GM18505 (cell line): ENCODE measurements around the gene IGFL2.
"Not testable (repeated sequence)": the region's sequence is repeated elsewhere in the genome, so short reads cannot be mapped to it uniquely, and the experiment has no call there.

ENCODE experiments used
- ATAC-seq: cut with Tn5 transposase; IDR thresholded peaks from one replicate; pipeline ENCODE4 v1.9.1; 2021; ENCODE audit not compliant: unreplicated experiment
- POLR2A ChIP-seq: IDR thresholded peaks from 4 replicates; pipeline ENCODE4 v1.6.1; 2011; ENCODE audit warnings: borderline replicate concordance; ENCODE audit not compliant: insufficient read depth, insufficient read length; ENCODE audit errors: extremely low read depth

The IGFL2 gene

DNA sequence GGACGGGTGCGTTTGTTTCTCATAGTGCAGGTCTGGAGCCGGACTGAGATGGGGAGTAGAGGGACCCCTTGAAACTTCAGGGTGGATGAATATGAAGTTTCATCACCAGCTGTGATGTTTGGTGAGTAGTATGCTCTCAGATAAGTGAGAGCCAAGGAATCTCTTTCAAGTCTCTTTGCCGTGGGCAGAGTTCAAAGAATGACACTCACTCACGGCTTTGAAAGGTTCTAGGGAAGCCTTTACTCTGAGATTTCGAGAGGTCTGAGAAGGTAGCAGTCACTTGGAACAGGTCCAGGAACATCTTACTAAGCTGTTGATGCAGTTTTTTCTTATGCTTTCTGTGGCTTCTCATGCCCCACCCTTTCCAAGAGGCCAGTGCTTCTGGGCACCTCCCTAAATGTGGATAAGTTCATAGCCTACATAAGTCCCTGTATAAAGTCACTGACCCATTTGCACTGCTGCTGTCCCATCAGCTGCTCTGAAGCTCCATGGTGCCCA is at the start of gene IGFL2:
Gene IGFL2, plus strand, starts transcription at position 448 of the 498 bp plus-strand sequence. Its CDS starts 41 bp downstream, at position 489.
- no peak for ATAC-seq
- TF ChIP-seq POLR2A: no peak

DNA sequence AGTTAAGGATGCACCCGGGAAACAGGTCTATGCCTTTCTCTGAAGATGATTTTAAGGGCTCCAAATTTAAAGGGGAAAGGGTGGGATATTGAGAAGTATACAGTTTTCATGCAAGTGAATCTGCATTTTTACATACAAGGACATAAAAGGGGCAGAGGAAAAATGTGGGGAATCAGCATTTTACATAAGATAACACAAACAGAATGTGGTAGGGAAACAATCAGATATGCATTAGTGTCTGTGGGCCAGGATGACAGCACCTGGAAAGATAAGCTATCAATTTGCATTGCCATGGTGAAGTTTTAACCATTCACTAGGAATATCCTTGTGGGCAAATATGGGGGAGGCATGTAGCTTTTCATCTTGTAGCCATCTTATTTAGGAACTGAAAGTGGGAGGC is 47.7 kb upstream of the IGFL2 start:
- TF ChIP-seq POLR2A: no peak
- ATAC-seq: no peak

DNA sequence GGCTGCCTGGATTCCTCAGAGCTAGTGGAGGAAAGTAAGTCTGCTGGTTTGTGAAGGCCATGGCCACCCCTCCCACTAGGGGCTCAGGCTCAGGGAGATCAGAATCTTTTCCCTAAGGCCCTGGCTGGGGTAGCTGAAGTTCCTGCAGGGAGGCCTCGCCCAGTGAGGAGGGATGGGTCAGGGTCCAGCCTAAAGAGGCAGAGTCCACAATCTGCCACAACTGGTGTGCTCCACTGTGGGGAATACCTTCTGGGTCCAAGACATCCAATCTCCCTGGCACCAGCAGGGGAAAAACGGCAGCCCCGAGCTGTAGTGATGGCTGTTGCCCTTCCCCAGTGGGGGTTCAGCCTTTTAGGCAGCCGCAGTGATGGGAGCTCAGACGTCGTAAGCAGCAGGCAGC is 46.7 kb upstream of the IGFL2 start:
- no peak for TF ChIP-seq POLR2A

DNA sequence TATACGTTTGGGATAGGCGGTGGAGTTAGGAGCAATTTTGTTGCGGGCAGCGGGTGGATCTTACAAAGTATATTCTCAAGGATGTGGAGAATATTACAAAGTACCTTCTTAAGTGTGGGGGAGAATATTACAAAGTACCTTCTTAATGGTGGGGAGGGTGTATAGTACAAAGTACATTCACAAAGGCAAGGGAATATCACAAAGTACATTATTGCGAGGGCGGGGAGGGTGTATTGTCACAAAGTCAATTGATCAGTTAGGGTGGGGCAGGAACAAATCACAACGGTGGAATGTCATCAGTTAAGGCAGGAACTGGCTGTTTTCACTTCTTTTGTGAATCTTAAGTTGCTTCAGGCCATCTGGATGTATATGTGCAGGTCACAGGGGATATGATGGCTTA is 45.7 kb upstream of the IGFL2 start:
- not testable (repeated sequence) for ATAC-seq

More for the DNA sequence above, 46.7 kb upstream of the IGFL2 start:
- ATAC-seq: no peak

DNA sequence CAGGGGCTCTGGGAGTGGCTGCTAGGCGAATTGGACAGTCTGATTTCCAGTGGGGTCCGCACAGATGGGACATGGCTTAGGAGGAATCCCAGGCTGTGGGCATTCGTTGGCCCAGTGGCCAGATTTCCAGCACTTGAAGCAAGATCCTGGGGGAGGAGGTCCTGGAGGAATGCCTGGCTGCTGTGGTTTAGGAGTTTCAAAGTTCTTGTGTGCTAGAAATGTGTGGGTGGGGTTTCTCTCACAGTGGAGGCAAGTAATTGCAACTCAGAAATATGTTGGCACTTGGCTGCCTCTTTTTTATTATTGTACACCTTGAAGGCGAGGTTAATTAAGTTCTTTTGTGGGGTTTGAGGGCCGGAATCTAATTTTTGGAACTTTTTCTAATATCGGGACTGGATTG is 40.7 kb upstream of the IGFL2 start:
- TF ChIP-seq POLR2A: no peak
- ATAC-seq: no peak

DNA sequence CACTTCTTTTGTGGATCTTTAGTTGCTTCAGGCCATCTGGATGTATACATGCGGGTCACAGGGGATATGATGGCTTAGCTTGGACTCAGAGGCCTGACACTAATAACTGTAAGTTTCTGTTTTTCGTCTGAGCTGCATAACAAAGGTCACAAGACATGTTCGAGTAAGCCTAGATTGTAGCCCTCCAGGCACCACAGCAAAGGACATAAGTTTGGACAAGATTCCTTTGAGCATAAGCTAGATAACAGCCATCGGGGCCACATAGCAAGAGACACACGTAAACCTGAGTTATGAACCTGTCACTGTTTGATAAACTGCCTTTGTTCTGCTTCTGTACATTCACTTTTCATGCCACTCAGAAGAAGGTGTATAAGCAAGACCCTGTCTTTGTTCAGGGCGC is 38.2 kb upstream of the IGFL2 start:
- no peak for TF ChIP-seq POLR2A

DNA sequence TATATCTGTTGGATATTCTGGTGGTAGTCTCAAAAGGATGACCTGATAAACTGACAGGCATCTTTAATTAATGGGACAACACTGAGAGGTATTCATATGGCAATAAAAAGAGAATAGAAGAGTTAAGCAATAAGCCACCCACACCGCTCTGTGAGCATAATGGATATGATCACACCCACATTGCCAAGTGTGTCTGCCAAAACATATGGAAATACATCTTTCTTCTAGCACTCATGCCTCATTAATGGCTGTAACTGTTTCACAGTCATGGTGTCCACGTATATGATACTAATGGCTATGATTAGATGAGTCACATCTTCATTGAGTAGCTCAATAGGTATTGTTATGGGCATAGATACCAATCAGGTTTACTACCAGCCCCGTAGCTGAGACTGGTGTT is 36.7 kb upstream of the IGFL2 start:
- no peak for TF ChIP-seq POLR2A

More for the DNA sequence above, 38.2 kb upstream of the IGFL2 start:
- no peak for ATAC-seq

DNA sequence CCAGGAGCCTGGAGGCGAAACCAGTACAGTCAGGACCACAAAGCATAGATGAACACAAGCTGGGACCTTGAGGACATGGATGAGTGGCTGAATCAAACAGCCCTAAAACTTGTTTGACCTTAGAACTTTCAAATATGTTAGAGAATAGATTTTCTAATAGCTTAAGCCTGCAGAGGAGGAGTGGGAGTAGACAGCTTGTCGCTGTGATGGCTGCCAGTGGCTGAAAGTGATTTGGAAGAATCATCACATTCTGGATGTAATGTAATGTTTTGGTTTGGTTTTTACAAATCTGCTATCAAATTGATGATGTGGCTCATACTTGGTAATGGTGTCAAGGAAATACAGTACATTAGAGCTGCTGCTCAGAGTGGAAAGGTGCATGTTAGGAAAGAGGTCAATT is 35.5 kb upstream of the IGFL2 start:
- no peak for ATAC-seq
- no peak for TF ChIP-seq POLR2A

More for the DNA sequence above, 36.7 kb upstream of the IGFL2 start:
- ATAC-seq: no peak

DNA sequence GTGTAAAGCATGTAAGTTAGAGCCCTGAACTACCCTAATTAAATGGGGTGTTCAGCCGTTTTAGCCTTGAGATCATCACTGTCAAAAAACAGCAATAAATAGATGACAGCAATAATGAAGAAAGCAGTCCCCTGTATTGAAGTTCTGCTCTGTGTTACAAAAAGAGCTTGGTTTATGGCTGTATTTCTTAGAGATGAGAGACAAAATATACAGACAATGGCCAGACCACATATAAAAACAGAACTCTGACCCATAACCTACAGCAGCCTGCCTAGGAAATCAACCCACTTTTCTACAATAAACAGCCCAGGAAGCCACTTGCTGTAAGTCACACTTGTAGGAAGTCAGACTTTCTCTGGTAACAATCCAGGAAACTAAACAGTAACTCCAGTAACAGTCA is 34.3 kb upstream of the IGFL2 start:
- ATAC-seq: no peak
- no peak for TF ChIP-seq POLR2A

DNA sequence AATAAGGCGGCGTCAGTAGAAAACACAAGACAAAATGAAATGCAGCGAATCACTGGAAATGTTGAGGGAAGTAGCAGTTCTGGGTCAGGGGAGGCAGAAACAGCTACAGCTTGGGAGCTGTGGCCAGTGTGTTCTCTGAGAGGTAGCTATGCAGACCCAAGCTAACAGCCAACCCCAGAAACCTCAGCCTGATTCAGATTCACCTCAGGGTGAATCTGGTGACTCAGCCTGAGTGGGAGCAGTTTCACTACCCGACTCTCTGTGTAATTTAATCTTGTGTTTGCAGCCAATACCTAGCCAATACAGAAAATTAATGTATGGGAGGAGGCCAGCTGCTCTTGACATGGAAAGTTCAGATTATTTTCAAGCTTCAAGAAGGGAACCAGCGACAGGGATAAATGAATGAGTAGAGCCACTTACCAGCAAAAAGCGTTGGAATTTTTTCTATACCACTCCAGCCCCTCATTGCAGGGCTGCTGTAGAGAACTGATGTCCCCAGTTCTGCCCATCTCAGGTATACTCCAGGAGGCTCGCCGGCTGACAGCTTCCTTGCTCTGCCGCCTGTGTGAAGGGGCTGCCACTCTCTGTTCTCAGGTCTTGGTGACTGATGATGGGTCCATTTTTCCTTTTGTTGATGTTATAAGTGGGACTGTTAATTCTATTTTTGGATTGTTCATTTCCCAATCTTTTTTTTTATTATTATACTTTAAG is 32.5 kb upstream of the IGFL2 start:
- TF ChIP-seq POLR2A: no peak
- no peak for ATAC-seq

DNA sequence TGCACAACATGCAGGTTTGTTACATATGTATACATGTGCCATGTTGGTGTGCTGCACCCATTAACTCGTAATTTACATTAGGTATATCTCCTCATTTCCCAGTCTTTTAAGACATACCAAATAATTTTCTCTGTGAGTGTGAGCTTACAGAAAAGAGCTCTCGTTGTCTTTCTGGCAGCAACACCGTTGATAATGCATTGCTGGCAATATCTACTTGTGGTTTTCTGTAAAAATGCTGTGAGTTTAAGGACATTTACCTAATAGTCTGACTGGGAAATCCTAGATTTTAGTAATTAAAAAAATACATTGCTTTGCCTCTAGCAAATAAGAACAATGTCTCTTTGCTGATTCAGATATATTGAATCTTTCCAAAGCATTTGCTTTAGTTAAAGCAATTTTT is 31.9 kb upstream of the IGFL2 start:
- no peak for TF ChIP-seq POLR2A

DNA sequence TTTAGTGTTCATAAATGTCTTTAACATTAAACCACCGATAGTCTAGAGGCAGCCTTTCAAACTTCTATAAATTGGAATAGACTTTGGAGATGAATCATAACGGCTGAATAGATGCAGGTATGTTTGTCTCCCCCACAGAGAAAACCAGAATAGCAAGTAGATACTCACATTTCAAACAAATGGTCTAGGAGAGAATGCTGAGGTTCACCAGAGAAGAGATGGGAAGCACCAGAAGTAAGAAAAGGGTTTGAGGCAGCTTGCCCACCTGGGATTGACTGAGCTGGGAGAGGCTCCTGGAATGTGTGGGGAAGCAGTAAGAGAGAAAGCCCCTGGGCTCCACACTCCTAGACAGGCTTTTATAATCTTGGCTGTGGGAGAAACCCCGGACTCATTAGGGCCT is 29.9 kb upstream of the IGFL2 start:
- ATAC-seq: no peak
- no peak for TF ChIP-seq POLR2A

More for the DNA sequence above, 31.9 kb upstream of the IGFL2 start:
- ATAC-seq: no peak

DNA sequence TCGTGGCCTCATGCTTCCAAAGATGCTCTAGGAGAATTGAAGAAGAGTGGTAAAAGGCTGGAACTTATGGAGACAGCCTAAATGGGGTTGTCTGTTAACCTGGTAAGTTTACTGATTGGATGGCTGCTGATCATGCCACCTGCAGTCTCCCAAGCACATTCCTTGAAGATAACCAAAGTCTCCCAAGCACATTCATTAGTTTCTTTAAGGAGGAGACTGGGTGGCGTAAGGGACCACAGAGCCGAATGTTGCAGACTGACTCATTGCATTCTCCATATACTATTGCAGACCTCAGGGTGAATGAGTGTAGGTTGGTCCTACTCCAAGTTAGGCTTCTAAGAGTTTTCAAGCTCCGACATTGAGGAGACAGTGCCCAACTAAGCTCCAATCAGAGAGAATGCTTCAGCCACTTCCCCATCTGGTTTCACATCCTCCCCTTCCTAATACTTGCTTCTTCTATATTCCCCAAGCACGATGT is 23.4 kb upstream of the IGFL2 start, which contains the start of gene IGFL3:
Gene IGFL3, minus strand, starts transcription at position 51 of the 478 bp plus-strand sequence. Its CDS starts 39 bp downstream, at position 12.
- no peak for ATAC-seq
- no peak for TF ChIP-seq POLR2A

DNA sequence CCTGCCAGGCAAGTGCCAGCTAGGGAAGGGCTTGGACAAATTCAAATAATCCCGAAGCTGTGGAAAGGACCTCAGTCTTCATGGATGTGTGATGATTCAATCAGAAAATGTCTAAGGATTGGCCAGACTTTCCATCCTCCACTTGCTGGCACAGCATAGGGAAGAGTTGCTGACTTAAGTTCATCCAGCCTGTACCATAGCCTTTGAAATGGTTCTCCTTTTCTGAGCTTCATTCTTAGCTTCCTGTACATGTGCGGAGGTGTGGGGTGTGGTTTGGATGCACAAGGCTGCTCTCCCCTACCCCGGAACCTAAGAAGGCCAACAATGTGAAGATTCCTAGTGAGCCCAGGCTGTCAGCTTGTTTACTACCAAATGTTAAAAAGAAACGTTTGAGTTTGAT is 22.6 kb upstream of the IGFL2 start:
- no peak for TF ChIP-seq POLR2A
- ATAC-seq: no peak
